Astrocyte of the spinal cord (primary cell): ENCODE measurements around the gene ABCC1.

Source experiments
- DNase-seq: peaks from one replicate; pipeline ENCODE4 v3.0.0; 2011; ENCODE audit warnings: low read depth, low spot score
- H3K4me3 ChIP-seq: 2 replicates; pipeline ENCODE4 v1.5.1; 2011; ENCODE audit warnings: low read depth, mild to moderate bottlenecking, low read length, moderate library complexity
- in situ Hi-C: cut with HindIII; loops from 2 replicates; pipeline ENCODE4 v1.10.0; 2017; ENCODE audit warnings: low sequenced_read_pairs
- TF ChIP-seq, protein P1 (sequence below): IDR thresholded peaks from 2 replicates; pipeline ENCODE4 v1.5.1; 2012; ENCODE audit warnings: low read depth, mild to moderate bottlenecking, low read length, inconsistent platforms

The ABCC1 gene

GRCh38 chr16:16139806-16140205, 190.4 kb downstream of the ABCC1 start:
- in situ Hi-C loops = no loop called here
- no peak for DNase-seq
- no peak overlapping the region for H3K4me3 ChIP-seq
- TF ChIP-seq, protein P1, sequence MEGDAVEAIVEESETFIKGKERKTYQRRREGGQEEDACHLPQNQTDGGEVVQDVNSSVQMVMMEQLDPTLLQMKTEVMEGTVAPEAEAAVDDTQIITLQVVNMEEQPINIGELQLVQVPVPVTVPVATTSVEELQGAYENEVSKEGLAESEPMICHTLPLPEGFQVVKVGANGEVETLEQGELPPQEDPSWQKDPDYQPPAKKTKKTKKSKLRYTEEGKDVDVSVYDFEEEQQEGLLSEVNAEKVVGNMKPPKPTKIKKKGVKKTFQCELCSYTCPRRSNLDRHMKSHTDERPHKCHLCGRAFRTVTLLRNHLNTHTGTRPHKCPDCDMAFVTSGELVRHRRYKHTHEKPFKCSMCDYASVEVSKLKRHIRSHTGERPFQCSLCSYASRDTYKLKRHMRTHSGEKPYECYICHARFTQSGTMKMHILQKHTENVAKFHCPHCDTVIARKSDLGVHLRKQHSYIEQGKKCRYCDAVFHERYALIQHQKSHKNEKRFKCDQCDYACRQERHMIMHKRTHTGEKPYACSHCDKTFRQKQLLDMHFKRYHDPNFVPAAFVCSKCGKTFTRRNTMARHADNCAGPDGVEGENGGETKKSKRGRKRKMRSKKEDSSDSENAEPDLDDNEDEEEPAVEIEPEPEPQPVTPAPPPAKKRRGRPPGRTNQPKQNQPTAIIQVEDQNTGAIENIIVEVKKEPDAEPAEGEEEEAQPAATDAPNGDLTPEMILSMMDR = no peak

- in situ Hi-C loops = no loop called here
- no peak overlapping the region for H3K4me3 ChIP-seq
- TF ChIP-seq, protein P1 = no peak
- no peak for DNase-seq
These were observed 191.1 kb downstream of the ABCC1 start for GRCh38 chr16:16140537-16140936.

DNA sequence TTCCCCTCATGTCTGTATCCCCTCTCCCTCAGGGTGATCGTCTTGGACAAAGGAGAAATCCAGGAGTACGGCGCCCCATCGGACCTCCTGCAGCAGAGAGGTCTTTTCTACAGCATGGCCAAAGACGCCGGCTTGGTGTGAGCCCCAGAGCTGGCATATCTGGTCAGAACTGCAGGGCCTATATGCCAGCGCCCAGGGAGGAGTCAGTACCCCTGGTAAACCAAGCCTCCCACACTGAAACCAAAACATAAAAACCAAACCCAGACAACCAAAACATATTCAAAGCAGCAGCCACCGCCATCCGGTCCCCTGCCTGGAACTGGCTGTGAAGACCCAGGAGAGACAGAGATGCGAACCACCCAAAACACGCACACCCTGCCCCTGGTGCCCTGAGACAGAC, 191.7 kb downstream of the ABCC1 start:
- in situ Hi-C loops = no loop called here

DNA sequence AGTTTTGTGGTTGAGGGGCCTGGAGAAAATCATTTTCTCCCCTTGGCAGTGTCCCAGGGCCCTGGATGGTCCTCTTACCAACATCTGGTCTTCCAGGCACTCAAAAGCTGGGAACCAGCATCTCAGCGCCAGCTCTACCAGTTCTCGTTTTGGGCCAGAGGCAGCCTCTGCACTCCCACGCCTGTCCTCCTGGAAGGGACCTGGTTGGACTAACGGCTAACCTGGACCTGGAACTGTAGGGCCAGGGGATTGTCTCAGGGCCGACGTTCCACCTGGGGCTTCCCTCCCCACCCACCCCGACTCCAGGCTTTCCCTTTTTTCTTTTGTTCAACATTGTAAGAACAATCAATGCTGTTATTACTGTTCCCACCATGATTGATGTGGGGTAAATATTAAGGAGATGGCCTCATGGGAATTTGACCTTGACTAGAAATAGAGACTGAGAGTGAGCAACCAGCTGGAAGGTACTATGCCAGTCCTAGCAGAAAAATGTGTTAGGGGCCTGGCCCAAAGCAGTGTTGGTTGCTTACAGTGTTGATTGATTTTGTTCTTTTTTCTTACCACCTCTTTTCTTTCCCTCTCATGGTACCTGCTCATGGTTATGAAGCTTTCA, 192.5 kb downstream of the ABCC1 start:
- DNase-seq = no peak
- in situ Hi-C loops = no loop called here
- TF ChIP-seq, protein P1 = no peak
- no peak overlapping the region for H3K4me3 ChIP-seq

More for the DNA sequence above, 191.7 kb downstream of the ABCC1 start:
- no peak for DNase-seq
- no peak overlapping the region for H3K4me3 ChIP-seq
- TF ChIP-seq, protein P1 = no peak

DNA sequence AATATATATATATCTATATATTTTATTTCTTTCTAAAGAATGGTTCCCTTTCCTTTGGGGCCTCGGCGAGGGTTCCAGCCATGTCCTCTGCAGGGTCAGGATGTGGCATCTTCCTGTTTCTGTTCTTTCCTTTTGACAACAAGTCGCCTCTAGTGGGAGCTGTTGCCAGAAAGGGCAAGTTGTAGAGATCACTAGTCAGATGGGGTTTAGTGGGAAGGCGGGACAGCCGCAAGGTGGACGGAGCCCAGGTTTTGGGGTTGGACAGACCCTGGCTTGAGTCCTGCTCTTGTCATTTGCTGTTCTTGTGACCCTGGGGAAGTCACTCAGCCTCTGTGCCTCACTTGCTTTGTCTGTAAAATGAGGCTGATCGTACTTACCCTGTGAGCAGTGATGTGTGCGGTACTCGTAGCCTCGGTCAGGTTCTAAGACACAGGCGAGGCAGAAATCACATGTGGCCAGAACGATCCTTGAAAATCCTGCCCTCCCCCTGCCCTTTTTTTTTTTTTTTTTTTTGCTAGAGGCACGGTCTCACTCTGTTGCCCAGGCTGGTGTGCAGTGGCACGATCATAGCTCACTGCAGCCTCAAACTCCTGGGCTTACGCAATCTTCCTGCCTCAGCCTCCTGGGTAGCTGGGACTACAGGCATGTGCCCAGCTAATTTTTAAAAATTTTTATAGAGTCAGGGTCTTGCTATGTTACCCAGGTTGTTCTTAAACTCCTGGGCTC, 193.8 kb downstream of the ABCC1 start:
- in situ Hi-C loops = no loop called here
- TF ChIP-seq, protein P1 = peak; percentile 40
- no peak overlapping the region for H3K4me3 ChIP-seq
- DNase-seq = no peak

DNA sequence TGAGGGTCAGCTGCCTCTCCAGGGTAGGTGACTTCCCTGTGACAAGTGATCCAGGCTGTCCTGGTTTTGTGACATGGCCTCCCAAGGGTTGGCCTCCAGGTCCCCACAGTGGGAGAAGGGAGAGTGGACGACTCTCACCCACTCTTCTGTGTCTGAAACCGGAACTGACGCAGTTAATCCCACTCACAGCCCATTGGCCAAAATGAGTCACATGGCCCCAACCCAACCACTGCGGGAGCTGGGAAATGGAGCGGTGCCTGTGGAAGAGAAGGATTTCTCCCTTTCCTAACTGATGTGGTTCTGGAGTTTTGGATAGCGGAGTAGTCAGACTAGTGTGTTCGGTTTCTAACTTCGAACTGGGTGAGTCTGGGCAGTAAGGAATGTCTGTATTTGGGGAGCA, 194.5 kb downstream of the ABCC1 start:
- no peak for DNase-seq
- in situ Hi-C loops = no loop called here
- TF ChIP-seq, protein P1 = no peak
- no peak overlapping the region for H3K4me3 ChIP-seq
